Measurements from ENCODE around the gene DOCK4. TPM values are rescaled to one million over a fixed set of nuclear protein-coding genes. Genes with fewer than 3 reads are reported as not detected.

DOCK4 gene
- total RNA-seq, 2 experiments from 2014 or later = 0.99 to 1.6 TPM

DNA sequence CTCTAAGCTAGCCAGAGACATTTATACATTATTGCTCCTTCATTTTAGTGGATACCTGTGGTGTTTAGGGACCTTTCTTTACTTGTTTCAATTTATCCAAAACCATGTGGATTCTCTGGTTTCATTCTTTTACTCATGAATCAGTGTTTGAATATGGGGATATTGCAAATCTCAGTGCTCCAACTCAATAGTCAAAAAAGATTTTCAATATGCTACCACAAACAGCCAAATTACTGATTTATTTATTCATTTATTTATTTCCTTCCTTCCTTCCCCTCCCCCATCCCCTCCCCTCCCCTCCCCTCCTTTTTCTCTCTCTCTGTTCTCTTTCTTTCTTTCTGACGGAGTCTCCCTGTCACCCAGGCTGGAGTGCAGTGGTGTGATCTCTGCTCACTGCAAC, 390.8 kb downstream of the DOCK4 start:
- ChIA-PET POLR2A (no interaction called here), CTCF (no interaction called here)

GRCh38 chr7:111813306-111813705, 392.9 kb downstream of the DOCK4 start:
- ChIA-PET CTCF (no interaction called here), POLR2A (interaction anchor here (0.6 kb wide), 1 partner anchor 757 kb away, joined by 3 read pairs; no protein-coding TSS in a partner anchor)

GRCh38 chr7:111806232-111806631, 400.0 kb downstream of the DOCK4 start:
- ChIA-PET CTCF (no interaction called here), POLR2A (no interaction called here)

DNA sequence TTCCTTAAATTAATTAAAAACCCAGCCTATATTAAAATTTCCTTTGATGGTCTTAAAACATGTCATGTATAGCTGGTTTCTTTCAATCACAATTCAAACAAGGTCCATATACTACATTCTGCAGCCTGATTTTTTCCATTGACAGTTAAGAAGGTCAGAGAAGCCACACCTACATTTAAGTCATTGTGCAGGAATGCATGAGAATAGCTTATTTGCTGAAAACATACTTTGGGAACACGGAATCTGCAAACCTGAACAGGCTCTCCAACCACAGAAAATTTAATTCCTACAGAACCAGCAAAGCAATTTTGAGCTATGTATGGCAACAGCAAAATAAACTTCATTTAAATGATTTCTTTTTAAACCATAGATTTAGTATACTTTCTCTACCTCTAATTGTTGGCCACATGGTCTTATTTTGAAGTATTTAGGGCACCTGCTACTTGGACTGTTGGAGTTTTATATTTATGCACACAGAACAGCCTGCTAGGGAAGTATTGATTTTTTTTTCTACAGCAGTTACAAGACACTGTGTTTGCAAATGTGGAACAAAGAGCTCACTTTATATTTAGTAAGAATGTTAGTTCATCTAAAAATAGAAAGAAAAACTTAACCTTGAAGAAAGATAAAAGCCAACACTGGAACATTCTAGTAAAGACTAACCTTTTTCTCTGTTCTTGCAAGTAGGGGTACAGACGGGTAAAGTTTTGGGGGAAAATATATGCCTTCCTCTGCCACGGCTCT, 403.0 kb downstream of the DOCK4 start:
- CTCF ChIA-PET = no interaction called here
- POLR2A ChIA-PET = no interaction called here

- CTCF ChIA-PET = no interaction called here
- POLR2A ChIA-PET = no interaction called here
Observed at GRCh38 chr7:111802194-111802772, 403.9 kb downstream of the DOCK4 start.

DNA sequence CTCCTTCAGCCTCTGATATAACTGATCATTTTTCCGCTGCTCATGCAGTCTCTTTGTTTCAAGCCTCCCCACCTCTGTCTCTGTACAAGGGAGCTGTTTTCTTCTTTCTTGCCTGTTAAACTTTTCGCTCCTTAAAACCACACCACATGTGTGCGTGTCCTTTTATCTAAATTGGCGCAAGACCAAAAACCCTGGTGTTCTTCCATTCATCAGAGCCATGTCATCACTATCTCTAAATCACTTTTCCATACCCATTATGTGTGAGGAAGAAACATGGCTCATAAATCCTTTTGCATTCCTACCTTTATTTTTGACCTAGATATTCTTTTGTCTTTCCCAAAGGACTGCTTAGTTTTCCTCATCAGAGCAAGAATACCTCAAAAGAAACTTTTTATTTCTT, 404.9 kb downstream of the DOCK4 start:
- ChIA-PET POLR2A (no interaction called here), CTCF (no interaction called here)

DNA sequence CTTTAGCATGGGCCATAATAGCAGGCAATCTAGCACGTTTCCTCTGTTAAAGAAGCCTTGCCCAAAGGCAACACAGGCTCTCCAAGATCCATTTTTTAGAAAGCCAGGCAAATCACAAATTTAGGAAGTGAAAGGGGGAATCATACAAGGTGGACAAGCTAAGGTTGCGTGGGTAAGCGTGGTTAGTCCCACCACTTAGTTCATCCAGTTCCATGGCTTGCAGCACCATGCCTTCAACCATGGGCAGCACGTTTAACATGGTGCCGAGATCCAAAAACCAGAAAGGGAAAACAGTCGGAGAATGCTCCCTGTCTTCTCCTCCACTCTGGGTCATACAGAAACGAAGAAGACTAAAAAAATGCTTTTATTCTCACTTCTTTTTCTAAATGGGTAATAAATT, 409.5 kb downstream of the DOCK4 start:
- POLR2A ChIA-PET = no interaction called here
- CTCF ChIA-PET = no interaction called here

DNA sequence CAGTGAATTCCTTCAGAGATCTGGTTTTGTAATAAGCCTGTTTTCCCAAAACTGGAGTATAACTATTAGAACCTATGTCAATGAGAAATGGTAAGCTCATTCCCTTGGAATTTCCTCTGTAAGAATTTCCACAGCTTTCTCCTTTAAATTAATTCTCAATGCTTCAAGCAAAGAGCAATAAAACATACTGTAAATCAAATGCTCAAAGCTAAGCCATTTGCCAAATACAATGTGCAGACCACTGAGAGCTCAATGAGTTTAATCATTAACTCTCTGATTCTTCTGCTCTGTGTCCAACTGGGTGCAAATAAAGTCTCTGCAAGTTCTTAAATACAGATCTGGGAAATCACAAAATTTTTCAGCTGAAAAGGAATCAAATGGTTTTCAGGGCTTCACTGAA, 416.3 kb downstream of the DOCK4 start:
- CTCF ChIA-PET = no interaction called here
- POLR2A ChIA-PET = no interaction called here

DNA sequence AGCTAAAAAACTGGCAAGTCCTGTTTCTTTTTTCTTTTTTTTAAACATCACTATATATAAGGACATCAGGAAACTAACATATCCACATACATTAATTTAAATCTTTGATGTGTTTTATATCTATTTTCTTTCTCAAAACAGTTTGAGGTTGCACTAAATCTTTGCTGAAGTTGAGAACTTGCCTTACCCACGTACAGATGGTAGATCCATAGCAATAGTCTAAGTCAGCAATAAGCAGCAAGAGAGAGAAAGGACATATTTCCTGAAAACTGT, 417.2 kb downstream of the DOCK4 start:
- ChIA-PET CTCF (no interaction called here), POLR2A (no interaction called here)

GRCh38 chr7:111788286-111789047, 417.7 kb downstream of the DOCK4 start:
- POLR2A ChIA-PET = no interaction called here
- CTCF ChIA-PET = no interaction called here

GRCh38 chr7:111787741-111788140, 418.5 kb downstream of the DOCK4 start:
- ChIA-PET CTCF (no interaction called here), POLR2A (no interaction called here)

GRCh38 chr7:111787099-111787498, 419.1 kb downstream of the DOCK4 start:
- ChIA-PET CTCF (no interaction called here), POLR2A (no interaction called here)

- POLR2A ChIA-PET = no interaction called here
- CTCF ChIA-PET = no interaction called here
Observed at GRCh38 chr7:111785076-111785475, 421.1 kb downstream of the DOCK4 start.

GRCh38 chr7:111784296-111784695, 421.9 kb downstream of the DOCK4 start:
- POLR2A ChIA-PET = no interaction called here
- CTCF ChIA-PET = no interaction called here

DNA sequence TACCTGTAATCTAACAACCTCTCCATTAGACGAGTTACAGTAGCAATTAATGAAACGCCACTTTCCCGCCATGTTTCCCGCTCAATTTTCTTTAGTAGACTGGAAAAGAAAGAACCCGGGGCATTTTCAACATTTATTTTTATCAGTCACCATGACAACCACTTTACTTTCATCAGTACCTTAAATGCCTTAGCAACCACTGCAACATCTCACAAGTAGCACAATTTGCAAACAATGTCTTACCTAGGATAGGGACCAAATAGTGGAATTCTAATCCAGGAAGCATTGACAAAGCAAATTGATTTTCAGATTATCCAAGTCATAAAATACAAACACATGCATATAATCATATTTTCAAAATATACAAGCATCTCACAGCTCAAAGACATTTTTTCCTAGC, 422.3 kb downstream of the DOCK4 start:
- CTCF ChIA-PET = no interaction called here
- POLR2A ChIA-PET = no interaction called here

DNA sequence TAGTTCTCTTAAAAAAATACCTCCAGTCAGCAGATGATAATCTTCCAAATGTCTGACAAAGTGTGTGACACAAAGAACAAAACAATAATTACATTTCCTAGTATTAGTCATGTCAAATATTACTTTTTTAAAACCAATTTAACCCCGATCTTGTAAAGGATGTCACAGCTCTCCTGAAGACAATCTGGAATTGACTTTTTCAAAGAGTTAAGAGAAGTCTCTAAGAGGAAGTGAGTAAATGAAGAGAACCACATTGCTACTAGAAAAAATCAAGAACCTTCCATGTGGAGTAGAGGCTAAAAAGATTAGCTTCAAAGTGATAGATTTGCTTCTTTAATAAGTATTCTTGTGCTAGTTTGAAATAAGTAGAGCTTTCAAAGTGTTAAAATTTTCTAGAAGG, 425.7 kb downstream of the DOCK4 start:
- ChIA-PET CTCF (no interaction called here), POLR2A (no interaction called here)

GRCh38 chr7:111775206-111775605, 431.0 kb downstream of the DOCK4 start:
- CTCF ChIA-PET = no interaction called here
- POLR2A ChIA-PET = no interaction called here

GRCh38 chr7:111772716-111773115, 433.5 kb downstream of the DOCK4 start:
- ChIA-PET CTCF (no interaction called here), POLR2A (no interaction called here)

GRCh38 chr7:111771638-111772037, 434.6 kb downstream of the DOCK4 start:
- ChIA-PET POLR2A (no interaction called here), CTCF (no interaction called here)

GRCh38 chr7:111770116-111770515, 436.1 kb downstream of the DOCK4 start:
- ChIA-PET POLR2A (no interaction called here), CTCF (interaction anchor here (0.6 kb wide), 2 partner anchors 378 to 905 kb away, joined by 3 read pairs; no protein-coding TSS in a partner anchor)

GRCh38 chr7:111765751-111766643, 440.2 kb downstream of the DOCK4 start:
- CTCF ChIA-PET = interaction anchor here (1.2 kb wide), 1 partner anchor 1095 kb away, joined by 3 read pairs; no protein-coding TSS in a partner anchor
- POLR2A ChIA-PET = no interaction called here

All from activated CD8-positive, alpha-beta memory T cell treated with anti-CD3 and anti-CD28 coated beads for 36 hours (primary cell).